GM18502 (cell line): ENCODE data around the gene REPS1.

ENCODE experiments used
- ATAC-seq: cut with Tn5 transposase; IDR thresholded peaks from one replicate; pipeline ENCODE4 v1.9.1; 2021; ENCODE audit warnings: mild to moderate bottlenecking; ENCODE audit not compliant: unreplicated experiment, poor library complexity

The REPS1 gene

DNA sequence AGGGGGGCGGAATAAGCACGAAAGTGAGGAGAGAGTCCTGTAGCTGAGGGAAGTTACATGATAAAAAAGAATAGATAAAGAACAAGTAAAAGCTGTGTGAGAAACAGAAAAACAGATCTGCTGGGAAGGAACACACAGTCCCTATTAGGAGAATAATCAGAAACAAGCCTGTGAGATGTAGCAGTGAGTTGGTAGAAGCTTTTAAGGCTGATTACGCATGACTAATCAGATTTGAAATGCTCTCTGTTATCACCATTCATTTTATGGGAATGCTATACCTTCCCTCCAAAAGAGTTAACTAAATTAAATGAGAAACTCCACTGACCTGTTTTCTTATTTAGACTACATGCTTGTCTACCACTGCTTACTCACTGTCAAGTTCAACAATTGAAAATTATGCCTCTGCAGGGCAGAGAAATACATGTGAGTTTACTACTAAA is 15.8 kb downstream of the REPS1 start:
- no peak for ATAC-seq

DNA sequence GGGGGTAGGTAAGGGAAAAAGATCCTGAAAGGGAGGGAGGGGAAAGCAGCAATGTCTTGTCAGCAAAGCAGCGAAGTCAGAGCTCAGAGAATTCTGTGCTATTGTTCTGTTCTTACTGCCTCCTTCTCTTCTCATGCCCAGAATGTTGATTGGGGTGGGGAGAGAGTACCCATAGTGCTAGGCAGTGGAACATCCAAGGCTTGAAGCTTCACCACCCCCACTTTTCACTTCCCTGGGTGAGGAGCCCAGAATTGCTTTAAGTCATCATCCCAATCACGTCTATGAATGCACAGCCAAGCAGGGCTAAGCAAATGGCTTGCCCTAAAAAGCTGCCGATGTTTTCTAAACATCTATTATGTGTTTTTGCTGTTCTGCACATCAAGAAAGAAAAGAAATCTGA is 16.5 kb downstream of the REPS1 start:
- ATAC-seq, result no peak

DNA sequence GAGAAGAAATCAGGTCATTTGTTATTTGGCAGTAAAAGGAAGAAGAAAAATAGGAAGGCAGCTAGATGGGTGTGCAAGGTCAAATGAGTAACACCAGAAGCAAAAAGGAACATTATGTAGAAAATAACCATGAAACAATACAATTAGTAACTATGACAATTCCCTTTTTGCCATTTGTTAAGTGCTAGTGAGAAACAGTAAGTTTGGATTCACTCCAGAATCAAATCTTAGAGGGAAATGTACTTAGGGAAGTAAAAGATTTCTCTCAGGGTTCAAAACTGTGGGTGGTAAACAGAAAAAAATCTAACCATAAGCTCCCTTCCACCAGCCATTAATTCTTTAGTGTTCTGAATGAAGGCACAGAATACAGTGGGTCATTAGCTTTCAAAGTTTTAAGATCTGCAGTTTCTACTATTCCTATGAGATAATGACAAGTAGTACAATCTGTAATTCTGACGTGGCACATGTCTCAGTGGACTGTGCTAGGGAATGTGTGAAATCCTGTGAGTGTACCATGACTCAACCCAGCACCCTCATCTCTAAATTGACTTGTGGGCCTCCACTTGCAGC is 17.1 kb downstream of the REPS1 start:
- no peak for ATAC-seq

DNA sequence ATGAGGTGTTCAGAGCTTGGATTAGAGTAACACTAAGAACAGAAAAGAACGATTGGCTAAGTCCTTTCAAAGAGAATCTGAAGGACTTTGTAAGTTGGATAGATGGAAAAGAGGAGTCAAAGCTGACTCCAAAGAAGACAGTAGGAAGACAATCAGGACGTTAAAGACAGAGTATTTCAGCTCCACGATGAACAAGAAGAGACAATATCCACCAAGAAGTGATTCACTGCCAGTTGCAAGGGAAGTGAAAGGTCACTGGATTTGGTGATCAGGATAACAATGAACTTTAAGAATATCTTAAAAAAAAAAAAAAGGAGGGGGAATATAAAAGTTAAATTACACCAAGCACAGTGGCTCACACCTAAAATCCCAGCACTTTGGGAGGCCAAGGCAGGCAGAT is 17.9 kb downstream of the REPS1 start:
- no peak for ATAC-seq

DNA sequence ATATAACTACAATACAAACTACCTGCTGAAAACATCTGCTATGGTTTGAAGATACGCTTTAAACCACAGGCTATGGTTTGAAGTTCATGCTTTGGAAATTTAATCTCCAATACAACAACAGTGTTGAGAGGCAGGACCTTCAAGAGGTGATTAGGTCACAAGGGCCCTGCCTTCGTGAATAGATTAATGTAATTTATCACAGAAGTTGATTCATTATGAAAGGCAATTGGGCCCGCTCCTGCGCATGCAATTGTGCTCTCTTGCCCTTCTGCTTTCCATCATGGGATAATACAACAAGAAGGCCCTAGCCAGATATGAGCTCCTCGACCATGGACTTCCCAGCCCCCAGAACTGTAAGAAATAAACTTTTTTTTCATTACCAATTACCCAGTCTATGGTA is 21.2 kb downstream of the REPS1 start:
- ATAC-seq, result no peak

DNA sequence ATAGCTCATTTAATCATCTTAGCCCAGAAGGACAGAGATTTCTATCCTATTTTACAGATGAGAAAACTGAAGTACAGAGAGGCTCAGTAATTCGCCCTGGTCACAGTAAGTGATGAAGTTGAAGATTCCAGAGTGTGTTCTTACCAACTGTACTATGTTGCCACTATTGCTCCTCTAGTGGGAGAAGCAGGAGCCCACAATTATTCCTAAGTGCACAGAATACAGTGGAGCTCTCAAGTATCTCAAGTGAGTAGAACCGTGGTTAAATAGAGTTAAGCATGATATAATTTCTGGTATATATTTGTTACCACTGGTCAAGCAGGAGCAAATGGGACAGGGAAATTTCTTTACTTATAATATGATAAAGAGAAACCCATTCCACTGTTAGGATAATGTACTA is 22.1 kb downstream of the REPS1 start:
- no peak for ATAC-seq

DNA sequence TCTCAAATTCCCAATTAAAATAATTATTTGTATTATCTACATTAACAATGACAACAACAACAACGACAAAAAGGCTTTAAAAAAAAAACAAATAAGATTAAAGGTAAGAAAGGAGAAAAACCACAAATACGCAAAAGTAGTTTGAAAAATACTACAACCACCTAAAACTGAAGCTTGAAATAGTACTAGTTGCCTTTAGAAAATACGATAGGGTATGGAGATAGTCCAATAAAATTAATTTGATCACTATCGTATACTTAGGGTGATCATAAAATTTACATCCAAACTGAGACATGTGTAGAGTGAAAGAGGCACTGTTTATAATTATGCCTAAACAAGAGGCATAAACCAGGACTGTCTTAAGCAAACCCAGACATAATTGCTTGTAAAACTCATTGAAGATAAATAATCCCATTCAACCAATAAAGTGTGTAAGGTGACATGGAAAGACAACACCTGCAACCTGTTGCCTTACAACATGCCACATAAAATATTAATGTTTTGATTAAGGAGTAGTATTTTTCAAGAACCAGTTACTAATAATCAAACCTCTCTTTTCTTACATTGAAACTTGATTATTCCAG is 22.7 kb downstream of the REPS1 start:
- no peak for ATAC-seq

DNA sequence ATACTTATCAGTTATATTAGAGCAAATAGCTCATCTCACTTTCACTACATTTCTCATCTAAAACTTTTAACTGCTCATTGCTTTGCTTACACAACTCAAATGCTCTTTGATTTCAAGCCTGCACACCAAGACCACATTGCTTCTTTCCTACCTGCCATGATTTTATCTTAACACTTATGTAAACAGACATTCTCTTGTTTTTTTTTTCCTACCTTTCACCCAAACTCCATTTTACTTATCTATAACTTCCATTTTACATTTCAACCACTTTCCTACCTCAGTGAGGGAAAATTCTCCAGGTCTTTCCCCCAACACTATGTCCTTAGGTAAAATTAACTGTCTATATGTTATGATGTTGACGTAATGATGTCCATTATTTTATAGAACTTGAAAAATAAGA is 24.0 kb downstream of the REPS1 start:
- no peak for ATAC-seq

DNA sequence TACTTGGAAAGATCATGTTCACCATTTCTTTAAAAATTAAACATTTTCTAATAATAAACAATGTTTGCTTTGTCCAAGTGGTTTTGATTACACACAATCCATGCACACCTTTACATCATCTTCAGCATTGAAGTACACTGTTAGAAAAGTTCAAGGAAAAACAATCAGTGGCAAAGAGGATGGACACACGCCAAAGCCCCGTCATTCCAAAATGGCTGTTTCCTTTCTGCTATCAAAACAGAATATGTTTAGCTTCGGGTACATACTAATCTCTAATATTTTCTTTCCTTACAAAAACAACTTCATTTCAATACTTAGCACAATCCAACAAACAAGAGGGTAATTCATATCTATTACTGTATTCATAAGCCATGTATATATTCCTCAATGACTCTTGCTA is 24.5 kb downstream of the REPS1 start:
- no peak for ATAC-seq

DNA sequence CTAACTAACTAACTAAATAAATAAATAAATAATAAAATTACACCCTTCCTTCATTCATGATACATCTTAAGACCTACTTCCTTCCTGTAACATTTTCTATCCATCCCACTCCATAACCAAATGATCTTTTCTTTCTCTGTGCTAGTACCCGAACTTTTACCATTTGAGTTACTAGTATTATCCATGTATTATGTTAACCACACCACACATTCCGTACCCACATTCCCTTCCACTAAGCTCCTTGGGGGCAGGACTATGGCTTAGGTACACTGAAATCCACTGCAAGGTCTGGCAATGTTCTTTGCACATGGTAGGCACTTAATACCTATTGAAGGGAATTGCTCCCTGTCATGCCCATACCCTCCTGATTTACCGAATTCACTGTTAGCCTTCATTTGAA is 24.9 kb downstream of the REPS1 start:
- no peak for ATAC-seq

DNA sequence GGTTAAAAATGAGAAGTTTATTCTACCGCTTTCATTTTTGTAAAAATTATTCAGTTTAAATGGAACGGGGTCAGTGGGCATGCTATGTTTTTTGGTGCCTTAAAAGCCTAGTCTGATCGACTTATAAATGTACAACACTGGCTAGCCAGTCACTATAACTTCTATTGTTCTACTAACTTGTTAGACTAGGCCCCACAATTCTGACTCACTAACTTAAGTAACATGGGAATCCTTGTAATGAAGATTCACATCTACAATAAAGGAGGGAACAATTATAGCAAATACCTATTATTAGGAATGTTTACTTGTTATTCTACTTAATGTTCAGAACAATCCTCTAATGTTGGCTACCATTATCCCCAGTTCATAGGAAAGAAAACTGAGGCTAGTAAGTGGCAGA is 28.5 kb downstream of the REPS1 start:
- ATAC-seq, result no peak

DNA sequence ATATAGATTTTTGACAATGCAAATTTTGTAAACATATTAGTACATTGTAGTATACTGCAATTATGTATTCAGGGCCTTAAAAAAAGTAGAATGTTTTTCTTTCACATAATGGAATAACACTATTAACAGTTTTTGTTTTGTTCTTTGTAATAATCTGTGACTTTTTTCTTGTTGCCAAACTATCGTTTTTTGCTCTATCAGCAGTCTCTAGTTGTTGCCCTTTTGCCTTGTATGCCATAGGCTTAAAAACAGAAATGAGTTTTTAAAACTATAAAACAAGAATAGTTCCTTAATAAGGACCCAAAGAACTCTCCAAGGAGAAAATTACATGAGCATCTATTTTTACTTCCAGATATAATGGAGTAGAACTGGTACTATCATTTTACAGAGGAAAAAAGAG is 29.5 kb downstream of the REPS1 start:
- ATAC-seq, result no peak

DNA sequence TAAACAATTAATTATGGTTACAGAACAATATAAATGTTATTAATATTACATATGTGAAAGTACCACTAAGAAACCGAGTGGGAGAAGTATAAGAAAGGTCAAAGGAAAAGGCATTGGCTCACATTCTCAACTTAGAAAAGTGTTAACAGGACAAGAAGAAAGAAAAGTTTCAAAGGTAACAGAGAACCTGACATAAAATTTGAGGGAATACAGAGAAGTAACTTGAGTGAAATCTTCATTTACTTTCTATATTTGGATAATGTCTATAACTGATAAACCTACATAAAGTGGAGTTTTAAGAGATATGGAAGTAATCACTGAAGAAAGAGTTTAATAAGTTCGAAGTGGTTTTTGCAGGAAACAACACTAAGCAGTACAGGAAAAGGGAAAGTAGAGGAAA is 30.1 kb downstream of the REPS1 start:
- ATAC-seq, result no peak

DNA sequence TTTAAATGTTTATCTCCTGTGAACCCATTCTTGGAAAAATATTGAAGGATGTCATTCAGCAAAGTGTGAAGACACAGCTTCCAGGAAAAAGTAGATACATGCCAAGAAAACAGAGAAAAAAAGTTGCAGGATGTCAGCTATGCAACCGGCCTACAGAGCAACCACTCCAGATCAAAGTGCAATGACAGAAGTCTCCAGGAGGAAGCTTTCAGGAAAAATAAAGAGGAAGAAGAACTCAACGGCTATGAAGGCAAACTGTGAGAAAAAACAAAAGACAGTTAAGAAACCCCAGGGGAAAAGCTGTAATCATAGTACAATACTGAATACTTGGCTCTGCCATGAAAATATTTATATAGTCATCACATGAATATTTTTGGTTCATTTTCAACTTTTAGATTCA is 30.6 kb downstream of the REPS1 start:
- no peak for ATAC-seq

DNA sequence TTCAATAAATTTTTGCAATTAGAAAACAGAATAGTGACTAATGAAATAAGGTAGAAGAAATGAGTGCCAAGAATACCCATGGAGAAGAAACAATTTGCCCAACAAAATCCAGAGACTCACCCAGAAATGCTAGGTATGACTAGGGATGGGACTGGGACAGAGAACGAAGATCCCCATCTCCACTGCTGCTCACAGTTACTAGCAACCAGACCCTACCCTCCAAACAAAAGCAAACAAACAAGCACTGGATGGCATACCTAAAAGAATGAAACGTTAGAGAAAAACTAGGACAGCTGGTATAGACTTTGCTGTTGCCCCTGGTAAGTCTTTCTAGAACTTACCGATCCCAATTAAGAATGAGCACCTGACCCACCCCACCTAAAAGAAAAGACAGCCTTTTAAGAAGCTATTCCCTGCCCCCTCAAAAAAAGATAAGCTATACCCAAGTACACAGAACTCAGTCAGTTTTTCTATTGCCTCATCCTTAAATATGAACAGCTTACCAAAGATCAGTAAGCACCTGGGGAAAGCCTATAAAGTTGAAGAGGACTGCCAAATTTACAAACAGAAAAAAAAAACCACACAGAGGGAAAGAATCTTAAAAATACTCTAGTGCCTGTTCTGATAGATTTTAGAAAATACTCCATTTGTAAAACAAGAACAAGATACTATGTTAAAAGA is 31.7 kb downstream of the REPS1 start:
- ATAC-seq, result no peak

DNA sequence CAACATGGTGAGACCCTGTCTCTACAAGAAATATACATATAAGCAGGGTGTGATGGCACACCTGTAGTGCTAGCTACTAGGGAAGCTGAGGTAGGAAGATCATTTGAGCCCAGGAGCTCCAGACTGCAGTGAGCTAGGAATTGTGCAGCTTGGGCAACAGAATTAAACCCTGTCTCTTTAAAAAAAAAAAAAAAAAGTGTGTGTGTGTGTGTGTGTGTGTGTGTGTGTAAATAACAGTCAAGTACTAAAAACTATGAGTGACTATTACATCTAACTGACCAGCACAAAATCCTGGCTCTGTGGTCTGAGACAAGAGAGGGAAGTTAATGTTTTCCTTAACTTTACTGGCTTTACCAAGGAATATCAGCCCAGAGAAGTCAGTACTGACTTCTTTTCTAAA is 32.8 kb downstream of the REPS1 start:
- ATAC-seq, result no peak

DNA sequence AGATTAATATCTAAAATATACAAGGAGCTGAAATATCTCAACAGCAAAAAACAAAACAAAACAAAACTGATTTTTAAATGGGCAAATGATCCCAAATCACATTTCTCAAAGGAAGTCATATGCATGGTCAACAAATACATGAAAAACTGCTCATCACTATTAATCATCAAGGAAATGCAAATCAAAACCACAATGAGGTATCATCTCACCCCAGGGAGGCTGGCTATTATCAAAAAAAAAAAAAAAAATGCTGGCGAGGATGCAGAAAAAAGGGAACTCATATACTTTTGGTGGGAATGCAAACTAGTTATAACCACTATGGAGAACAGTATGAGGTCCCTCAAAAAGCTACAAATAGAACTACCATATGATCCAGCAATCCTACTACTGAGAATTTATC is 34.6 kb downstream of the REPS1 start:
- no peak for ATAC-seq

DNA sequence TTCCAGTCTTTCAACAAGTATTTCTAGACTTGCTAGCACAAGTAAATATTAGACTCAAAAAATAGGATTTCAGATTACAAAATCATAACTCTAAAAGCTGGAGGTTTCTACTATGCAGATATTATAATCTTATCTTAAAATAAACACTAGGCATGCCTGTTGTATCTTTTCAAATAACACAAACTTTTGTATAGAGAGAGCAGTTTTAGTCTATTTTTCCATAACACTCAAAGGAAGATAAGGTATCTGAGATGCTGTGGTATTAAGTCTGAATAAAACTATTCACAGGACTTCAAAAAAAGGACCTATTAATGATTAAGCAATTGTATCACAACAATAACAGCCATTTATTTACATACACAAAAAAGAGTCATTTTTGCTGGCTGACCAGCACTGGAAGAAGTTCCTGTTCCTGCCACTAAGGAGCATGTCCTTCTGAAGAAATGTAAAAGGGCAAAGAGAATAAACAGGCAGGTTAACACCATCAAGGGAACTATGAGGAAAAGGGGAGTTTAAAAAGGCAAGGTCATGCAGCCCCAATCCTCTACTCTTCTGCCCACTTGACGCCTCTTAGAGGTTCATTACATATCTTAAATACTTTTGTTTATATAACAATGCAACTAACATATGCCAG is 39.4 kb downstream of the REPS1 start:
- no peak for ATAC-seq

DNA sequence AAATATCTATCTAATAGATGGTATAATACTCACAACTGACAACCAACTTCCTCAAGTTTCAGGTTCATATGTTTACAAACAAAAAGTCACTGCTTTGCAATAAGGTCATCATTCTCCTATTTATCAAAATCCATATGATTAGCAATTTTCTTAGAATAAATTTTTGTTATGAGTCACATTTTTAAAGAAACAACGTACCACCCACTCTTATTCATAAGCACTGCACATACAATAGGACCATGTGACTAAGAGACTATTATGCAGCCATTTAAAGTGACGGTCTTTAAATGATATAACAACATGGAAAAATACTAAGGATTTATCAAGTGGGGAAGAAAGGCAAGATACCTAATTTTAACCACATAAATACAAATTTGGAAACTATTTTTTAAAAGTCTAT is 40.0 kb downstream of the REPS1 start:
- ATAC-seq, result no peak

DNA sequence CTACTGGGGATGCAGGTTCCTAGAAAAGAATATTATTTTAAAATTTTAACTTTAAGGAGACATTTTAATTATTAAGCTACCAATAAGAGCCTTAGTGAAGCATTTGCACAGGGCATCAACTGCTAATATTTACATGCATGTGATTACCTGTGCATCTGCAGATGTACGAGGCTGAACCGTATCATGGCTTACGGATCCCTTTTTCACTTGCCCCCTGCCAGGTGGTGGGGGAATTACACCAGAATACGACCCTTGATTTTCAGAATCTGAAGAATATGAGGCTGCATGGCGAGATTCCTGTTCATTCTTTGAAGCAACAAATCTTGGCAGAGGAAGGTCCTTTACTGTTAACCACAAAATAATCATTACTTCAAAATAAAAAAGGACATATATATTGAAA is 42.7 kb downstream of the REPS1 start:
- ATAC-seq, result no peak

DNA sequence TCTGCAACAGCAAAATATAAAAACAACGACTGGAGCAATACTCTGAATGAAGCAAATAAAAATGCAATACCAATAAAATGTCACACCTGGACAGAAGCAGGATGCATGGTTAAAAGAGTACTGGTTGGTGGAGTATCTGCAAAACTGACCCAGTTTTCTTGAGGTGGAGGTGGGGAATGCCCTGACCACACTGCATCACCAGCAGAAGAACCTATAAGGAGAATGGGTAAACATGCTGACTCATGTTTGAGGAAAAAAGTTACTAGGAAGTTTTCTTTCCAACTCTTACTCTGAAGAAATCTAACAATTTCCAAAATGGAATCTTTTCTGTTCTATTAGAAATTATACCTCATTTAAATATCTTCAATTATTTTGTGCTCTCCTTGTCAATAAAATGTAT is 43.6 kb downstream of the REPS1 start:
- peak; percentile 64 for ATAC-seq
